Activated CD4-positive, alpha-beta T cell treated with anti-CD3 and anti-CD28 coated beads for 4 hours (primary cell): ENCODE data around the gene MT3.
"Not testable (repeated sequence)": the region's sequence is repeated elsewhere in the genome, so short reads cannot be mapped to it uniquely, and the experiment has no call there.

ENCODE experiments used
- DNase-seq, 2 donors: peaks; one replicate each; pipeline ENCODE4 v3.0.0-alpha.2; 2020

The MT3 gene

GRCh38 chr16:56580391-56581048 lies 8.8 kb upstream of the MT3 start:
- DNase-seq = no peak

DNA sequence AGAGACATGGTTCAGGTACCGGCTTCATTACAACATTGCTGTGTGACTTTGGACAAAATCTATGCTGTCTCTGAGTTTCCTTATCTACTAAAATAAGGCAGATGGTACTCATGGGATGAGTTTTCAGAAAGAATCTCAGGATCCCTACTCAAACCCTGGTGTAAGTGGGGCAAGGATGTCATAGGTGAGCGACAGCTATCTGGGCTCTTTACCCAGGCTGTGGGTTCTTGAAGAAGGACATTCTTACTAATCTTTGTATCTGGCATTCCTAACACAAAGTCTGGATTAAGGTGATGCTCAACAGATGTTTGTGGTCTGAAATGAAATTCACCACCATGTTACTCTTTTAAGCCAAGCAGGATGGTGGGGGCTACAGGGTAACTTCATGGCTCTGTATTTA lies 6.4 kb upstream of the MT3 start:
- not testable (repeated sequence) for DNase-seq

DNA sequence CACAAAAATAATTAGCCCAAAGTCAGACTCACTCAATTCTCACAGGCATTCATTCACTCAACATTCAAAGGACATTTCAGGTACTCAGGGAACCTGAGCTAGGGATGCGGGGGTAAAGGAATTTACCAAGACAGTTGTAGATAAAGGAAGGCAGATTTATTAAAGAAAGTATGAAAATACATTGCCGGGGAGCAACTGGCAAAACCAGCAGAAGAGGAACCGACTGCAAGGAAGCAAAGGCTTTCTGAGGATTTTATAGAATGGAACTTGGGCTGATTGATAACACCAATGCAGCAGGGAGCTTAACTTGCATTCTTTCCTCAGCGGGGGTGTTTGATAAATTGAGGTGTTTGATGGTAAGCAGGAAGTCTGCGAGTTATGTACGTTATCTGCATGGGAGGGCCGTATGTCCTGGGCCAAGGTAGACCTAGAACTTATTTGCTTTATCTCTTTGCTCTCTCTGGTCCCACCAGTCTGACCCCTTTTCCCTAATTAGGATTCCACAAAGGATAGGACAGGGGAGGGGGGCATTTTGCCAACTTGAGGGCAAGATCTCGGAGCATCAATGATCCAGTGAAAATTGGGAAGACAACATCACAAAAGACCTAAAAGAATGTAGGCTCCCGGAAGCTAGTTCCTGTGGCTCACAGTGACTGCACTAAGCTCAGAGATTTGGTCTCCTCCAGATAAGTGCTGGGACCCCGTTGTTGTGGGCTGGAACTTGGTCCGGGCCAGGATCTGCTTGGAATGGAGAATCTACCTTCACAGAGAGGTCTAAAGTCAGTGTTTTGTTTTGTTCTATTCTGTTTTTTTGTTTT lies 5.8 kb upstream of the MT3 start:
- DNase-seq = no peak

- no peak for DNase-seq
Observed at GRCh38 chr16:56584276-56584675, 5.1 kb upstream of the MT3 start.

DNA sequence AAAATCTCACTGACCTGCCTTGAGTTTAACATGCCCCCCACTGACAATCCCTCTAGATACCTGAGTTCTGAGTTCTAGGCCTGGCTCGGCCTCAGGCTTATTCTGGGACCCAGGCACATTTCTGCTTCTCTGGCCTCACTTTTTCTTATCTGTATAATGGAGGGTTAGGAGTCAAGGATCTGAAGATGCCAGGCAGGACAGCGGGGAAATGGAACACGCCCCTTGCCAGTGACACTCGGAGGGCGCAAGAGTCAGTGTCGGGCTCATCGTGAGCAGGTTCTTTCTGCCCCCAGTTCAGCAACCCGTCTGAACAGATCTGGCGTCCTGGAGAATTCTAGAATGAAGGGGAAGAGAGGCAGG lies 567 bp upstream of the MT3 start:
- no peak for DNase-seq

GRCh38 chr16:56591377-56592060 lies 2.2 kb downstream of the MT3 start:
- DNase-seq = no peak

DNA sequence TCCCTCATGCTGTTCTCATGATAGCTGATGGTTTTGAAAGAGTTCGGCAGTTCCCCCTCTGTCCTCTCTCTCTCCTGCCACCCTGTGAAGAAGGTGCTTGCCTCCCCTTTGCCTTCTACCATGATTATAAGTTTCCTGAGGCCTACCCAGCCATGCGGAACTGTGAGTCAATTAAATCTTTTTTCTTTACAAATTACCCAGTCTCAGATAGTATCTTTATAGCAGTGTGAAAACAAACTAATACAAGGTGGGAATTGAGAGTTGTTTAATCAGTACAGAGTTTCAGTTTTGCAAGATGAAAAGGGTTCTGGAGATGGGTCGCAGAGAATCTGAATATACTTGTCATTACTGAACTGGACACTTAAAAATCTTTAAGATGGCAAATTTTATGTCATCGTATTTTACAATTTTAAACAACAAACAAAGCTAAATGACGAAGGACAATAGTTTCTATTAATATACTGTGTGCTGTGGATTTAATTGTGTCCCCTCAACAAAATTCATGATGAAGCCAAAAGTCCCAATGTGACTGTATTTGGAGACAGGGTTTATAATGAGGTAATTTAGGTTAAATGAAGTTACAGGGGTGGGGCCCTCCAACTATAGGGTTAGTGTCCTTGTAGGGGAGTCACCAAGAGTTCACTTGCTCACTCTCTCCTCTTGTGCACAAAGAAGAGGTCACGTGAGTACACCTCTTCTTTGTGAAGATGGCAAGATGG lies 4.4 kb downstream of the MT3 start:
- DNase-seq = no peak

- DNase-seq = no peak
Observed at GRCh38 chr16:56594292-56594619, 4.9 kb downstream of the MT3 start.

DNA sequence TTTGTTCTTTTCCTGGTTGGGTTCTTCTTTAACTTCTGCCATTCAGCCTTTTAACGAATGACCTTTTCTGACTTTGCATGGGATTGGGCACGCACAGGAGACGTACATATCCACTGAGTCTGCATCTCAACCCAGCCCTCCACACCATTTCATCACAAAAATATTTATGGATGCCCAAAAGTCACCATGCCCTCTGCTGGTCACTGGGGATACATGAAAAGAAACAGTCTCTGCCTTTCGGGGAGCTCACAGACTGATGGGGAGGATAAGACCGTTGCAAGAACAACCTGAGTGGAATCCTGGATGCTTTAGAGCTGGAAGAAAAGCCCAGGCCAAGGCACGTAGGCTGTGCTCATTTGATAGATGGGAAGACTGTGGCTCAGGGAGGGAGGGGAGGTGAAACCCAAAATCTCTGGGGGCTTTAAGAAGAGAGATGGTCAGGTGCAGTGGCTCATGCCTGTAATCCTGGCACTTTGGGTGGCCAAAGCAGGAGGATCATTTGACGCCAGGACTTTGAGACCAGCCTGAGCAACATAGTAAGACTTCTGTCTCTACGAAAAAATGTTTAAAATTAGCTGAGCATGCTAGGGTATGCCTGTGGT lies 11.2 kb downstream of the MT3 start:
- peak in 1 of 2 donors; percentile 16 for DNase-seq

DNA sequence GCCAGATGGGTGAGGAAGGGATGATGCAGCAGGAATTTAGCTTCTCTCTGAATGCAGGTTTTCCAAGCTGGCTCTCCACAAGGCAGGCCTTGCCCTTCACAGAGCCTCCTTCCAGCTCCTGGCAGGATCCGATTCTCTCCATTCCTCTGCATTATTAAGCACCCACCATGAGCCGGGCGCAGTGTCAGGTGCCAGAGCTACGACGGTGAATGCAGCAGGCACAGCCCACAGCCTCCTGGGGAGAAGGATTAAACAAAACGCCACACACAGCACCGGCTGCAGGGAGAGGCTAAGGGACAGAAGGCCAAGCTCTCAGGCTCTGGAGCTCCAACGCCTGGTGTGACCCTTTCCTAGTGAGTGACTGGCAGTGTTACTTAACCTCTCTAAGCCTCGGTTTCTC lies 12.0 kb downstream of the MT3 start:
- DNase-seq = no peak

DNA sequence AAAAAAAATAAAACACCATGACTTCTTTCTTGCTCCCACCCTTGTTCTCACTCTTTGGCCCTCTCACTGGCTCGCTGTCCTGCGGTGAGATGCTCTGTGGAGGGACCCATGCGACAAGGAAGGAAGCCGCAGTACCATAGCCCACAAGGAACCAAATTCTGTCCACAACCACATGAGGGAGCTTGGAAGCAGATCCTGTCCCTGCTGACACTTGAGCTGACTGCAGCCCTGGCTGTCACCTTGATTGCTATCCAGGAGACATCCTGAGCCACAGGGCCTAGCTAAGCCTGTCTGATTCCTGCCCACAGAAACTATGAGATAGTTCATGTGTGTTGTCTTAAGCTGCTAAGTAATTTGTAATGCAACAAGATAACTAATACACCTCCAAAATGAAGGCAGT lies 14.3 kb downstream of the MT3 start:
- DNase-seq = peak in 1 of 2 donors; percentile 11

- no peak for DNase-seq
Observed at GRCh38 chr16:56604966-56605365, 15.6 kb downstream of the MT3 start.

DNA sequence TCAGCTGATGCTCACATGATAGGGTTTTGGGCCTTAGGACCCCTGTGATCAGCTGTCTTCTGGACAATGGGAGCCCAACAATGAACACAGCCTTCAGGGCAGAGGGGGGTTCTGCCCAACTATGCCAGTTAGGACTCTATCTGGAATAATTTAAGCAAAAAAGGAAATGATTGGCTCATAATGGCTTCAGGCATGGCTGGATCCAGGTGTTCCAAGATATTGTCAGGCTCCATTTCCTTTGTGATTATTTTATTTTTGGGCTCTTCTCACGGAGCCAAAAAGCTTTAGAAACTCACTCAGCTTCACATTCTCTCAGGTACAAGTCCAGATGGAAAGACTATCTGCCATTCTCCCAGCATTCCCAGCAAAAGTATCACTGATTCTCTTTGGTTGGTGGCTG lies 16.1 kb downstream of the MT3 start:
- DNase-seq = no peak

DNA sequence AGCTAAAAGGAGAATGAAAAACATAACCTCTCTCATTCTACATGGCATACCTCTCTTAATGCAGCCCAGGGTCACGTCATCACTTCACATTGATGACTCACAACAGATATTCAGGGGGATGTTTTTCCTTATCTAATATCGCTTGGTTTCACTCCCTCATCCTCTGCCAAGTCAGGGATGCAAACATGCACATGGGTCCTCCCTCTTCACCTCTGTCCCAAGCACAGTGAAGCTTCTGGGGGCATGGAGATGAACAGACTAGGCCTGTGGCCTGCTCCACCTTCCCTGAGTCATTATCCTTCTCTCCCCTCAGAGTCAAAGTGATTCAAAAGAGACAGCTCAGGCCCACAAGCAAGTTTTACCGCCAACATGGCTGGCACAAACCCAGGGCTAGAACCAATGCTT lies 16.7 kb downstream of the MT3 start:
- DNase-seq = no peak

- DNase-seq = no peak
Observed at GRCh38 chr16:56606476-56607108, 17.3 kb downstream of the MT3 start.

DNA sequence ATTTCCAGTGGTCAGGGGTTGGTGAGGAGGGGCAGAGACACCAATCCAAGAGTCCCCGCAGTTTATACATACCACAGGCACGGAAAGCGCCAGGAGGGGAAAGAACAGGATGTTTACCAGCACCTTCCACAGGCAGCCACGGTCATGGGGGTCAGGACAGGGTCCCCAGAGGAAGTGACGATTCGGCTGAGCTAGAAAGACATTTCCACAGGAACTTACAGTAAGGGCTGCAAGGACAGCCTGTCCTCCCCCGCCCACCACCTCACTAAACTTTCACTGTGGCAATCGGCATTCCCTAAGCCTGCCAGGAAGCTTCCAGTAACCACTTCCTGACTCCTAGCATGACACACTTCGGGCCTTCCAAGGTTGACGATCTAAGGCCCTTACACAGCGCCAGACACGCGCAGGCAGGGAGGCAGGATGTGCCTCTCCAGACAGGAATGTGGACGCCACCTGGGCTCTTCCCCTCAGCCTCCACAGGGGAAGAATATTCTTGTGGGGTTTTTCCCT lies 17.8 kb downstream of the MT3 start:
- DNase-seq = no peak

GRCh38 chr16:56607675-56608042 lies 18.3 kb downstream of the MT3 start:
- DNase-seq = no peak

GRCh38 chr16:56608043-56608875 lies 18.9 kb downstream of the MT3 start, which contains the start of gene MT2A:
Gene MT2A, plus strand, starts transcription at chr16:56608584. Its CDS starts 72 bp downstream, at chr16:56608656.
- peak; percentile 83 to 86 for DNase-seq

DNA sequence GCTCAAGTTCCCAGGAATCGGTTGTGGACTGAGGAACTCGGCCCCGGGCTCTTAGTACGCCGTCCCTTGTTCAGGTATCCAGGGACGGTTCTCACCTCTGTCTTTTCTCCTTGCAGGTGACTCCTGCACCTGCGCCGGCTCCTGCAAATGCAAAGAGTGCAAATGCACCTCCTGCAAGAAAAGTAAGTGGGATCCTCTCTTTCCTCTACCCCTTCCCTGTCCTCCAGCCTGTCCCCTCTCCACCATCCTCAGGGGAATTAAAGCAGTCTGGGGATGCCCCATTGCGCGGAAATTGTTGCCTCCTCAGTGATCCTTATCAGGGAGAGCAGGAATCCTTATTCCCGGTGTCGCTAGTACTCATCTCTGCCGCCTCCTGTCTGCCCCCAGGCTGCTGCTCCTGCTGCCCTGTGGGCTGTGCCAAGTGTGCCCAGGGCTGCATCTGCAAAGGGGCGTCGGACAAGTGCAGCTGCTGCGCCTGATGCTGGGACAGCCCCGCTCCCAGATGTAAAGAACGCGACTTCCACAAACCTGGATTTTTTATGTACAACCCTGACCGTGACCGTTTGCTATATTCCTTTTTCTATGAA lies 19.6 kb downstream of the MT3 start:
- DNase-seq = no peak

DNA sequence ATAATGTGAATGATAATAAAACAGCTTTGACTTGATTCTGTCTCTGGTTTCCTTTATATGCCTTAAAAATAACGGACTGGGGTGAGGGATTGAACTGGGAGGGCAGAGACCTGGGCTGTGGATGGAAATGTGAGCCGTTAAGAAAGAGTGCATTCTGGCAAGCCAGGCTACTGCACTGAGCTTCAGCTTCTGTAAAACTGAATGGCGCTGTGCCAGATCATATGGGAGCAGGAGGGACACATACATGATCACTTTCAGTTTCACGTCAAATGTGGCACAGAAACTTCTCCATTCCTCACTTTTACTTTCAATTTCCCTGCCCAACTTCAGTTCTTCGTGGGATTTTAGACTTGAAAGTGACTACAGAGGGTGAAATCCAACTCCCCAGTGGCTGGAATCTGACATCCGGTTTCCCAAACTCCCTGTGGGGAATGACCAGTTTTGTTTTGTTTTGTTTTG lies 20.2 kb downstream of the MT3 start:
- DNase-seq = peak; percentile 77 to 79
